ENCODE results near the gene GLRA1. TPM values are rescaled to one million over a fixed set of nuclear protein-coding genes. Genes with fewer than 3 reads are reported as not detected.
"Not testable (repeated sequence)": the region's sequence is repeated elsewhere in the genome, so short reads cannot be mapped to it uniquely, and the experiment has no call there.

GLRA1 gene
- polyA plus RNA-seq, 1 experiment, result not detected

DNA sequence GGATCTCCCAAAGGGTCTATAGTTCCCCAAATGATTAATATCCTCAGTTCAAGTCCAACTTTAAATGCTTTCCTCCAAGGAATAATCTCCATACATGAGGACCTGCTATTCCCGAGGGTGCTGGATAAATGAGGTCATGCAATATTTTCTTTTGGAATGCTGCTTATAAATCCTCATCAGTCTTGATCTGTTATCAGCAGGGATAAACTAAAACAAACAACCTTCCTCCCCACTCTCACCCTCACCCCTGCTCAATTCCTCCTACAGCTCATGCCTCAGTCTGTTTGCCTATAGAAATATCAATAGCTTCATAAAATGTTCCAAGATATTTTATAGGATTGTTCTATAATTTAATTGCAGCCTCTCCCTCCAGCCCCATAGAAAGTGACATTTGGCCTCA is 61.1 kb downstream of the GLRA1 start:
- Histone ChIP-seq H3K4me3 (ENCODE audit: low read depth, low read length) (no peak overlapping the region), H3K27me3 (ENCODE audit: control insufficient read depth, insufficient read depth, low read length) (no peaks in the 10 kb centered on the region), H3K27ac (ENCODE audit: low read depth, low read length) (no peak overlapping the region), H3K9me3 (ENCODE audit: control insufficient read depth, insufficient read depth, low read length) (no peaks in the 10 kb centered on the region)
- ChIA-PET CTCF (no interaction called here), POLR2A (no interaction called here)
- DNase-seq (ENCODE audit: low read depth, low spot score), result no peak
- TF ChIP-seq, protein P1, sequence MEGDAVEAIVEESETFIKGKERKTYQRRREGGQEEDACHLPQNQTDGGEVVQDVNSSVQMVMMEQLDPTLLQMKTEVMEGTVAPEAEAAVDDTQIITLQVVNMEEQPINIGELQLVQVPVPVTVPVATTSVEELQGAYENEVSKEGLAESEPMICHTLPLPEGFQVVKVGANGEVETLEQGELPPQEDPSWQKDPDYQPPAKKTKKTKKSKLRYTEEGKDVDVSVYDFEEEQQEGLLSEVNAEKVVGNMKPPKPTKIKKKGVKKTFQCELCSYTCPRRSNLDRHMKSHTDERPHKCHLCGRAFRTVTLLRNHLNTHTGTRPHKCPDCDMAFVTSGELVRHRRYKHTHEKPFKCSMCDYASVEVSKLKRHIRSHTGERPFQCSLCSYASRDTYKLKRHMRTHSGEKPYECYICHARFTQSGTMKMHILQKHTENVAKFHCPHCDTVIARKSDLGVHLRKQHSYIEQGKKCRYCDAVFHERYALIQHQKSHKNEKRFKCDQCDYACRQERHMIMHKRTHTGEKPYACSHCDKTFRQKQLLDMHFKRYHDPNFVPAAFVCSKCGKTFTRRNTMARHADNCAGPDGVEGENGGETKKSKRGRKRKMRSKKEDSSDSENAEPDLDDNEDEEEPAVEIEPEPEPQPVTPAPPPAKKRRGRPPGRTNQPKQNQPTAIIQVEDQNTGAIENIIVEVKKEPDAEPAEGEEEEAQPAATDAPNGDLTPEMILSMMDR (IDR thresholded peaks at IDR 0.05; ENCODE audit: low read depth, low read length), result no peak

DNA sequence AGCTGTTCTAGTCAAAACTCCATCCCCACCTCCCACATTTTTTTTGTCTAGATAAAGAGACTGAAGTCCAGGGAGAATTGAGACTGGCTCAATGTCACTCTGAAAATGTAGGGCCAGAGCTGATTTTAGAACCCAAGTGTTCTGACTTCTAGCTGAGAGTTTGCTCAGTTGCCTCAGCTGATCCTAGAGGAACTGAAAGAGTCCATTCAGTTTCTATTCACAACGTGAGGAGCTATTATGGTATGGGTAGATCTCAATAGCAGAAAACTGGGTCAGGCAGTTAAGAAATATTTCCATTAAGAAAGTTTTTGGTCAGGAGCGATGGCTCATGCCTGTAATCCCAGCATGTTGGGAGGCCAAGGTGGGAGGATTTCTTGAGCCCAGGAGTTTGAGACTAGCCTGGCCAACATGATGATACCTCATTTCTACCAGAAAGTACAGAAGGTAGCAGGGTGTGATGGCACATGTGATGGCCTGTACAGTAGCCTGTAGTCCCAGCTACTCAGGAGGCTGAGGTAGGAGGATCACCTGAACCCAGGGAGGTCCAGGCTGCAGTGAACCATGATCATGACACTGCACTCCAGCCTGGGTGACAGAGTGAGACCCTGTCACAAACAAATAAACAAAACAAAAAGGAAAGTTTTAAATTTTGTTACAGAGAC is 61.7 kb downstream of the GLRA1 start:
- Histone ChIP-seq H3K27ac (ENCODE audit: low read depth, low read length) (no peak overlapping the region), H3K27me3 (ENCODE audit: control insufficient read depth, insufficient read depth, low read length) (no peaks in the 10 kb centered on the region), H3K4me3 (ENCODE audit: low read depth, low read length) (no peak overlapping the region), H3K9me3 (ENCODE audit: control insufficient read depth, insufficient read depth, low read length) (no peaks in the 10 kb centered on the region)
- ChIA-PET CTCF (no interaction called here), POLR2A (no interaction called here)
- no peak for DNase-seq (ENCODE audit: low read depth, low spot score)
- TF ChIP-seq, protein P1 (IDR thresholded peaks at IDR 0.05; ENCODE audit: low read depth, low read length), result no peak

DNA sequence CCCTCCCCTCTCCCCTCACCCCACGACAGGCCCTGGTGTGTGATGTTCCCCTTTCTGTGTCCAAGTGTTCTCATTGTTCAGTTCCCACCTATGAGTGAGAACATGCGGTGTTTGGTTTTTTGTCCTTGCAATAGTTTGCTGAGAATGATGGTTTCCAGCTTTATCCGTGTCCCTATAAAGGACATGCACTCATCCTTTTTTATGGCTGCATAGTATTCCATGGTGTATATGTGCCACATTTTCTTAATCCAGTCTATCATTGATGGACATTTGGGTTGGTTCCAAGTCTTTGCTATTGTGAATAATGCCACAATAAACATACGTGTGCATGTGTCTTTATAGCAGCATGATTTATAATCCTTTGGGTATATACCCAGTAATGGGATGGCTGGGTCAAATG is 63.8 kb downstream of the GLRA1 start:
- CTCF ChIA-PET; H3K4me3 ChIP-seq (ENCODE audit: low read depth, low read length); POLR2A ChIA-PET; H3K27ac ChIP-seq (ENCODE audit: low read depth, low read length); DNase-seq (ENCODE audit: low read depth, low spot score); H3K27me3 ChIP-seq (ENCODE audit: control insufficient read depth, insufficient read depth, low read length); H3K9me3 ChIP-seq (ENCODE audit: control insufficient read depth, insufficient read depth, low read length): not testable (repeated sequence)

DNA sequence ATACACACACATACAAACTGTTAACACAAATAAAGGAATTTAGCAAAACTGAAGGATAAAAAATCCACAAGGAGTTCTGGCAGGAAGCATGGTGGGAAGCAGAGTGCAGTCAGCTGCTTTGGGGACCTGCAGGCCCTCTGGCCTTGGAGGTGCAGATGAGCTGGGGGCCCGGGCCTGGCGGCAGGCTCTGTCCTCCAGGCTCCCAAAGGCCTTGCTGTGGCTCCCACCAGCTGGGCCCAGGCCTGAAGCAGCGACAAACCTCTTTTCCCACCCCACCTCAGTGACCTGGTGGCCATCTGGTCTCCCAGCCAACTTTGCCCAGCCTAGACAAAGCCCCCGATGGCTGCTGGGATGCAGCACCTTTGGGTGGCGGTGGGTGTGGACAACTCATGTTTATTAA is 67.8 kb downstream of the GLRA1 start:
- TF ChIP-seq, protein P1 (IDR thresholded peaks at IDR 0.05; ENCODE audit: low read depth, low read length), result no peak
- Histone ChIP-seq H3K4me3 (ENCODE audit: low read depth, low read length) (no peak overlapping the region), H3K27me3 (ENCODE audit: control insufficient read depth, insufficient read depth, low read length) (no peaks in the 10 kb centered on the region), H3K27ac (ENCODE audit: low read depth, low read length) (no peak overlapping the region), H3K9me3 (ENCODE audit: control insufficient read depth, insufficient read depth, low read length) (no peaks in the 10 kb centered on the region)
- no peak for DNase-seq (ENCODE audit: low read depth, low spot score)
- POLR2A ChIA-PET, result no interaction called here
- CTCF ChIA-PET, result no interaction called here

DNA sequence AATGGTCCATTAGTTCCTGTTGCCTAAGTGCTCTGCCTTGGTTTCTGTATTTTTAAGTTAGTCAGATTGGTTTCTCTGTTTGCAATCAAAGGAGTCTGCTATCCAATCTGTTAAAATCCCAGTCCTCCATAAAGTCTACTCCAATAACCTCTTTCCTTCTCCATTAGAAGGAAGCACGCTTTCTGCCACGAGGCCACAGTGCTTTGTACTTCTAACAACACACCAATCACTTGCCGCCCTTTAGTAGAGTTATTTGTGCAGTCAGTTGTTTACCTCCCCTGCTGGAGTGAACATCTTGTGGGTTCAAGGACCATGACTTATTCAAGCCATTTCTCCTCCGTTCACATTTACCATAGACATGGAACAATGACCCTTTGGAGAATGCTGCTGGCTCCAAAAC is 69.0 kb downstream of the GLRA1 start:
- H3K4me3 ChIP-seq (ENCODE audit: low read depth, low read length), result no peak overlapping the region
- ChIA-PET POLR2A (no interaction called here), CTCF (no interaction called here)
- H3K9me3 ChIP-seq (ENCODE audit: control insufficient read depth, insufficient read depth, low read length), result no peaks in the 10 kb centered on the region
- no peak overlapping the region for H3K27ac ChIP-seq (ENCODE audit: low read depth, low read length)
- no peak for DNase-seq (ENCODE audit: low read depth, low spot score)
- TF ChIP-seq, protein P1 (IDR thresholded peaks at IDR 0.05; ENCODE audit: low read depth, low read length), result no peak
- H3K27me3 ChIP-seq (ENCODE audit: control insufficient read depth, insufficient read depth, low read length), result no peaks in the 10 kb centered on the region

DNA sequence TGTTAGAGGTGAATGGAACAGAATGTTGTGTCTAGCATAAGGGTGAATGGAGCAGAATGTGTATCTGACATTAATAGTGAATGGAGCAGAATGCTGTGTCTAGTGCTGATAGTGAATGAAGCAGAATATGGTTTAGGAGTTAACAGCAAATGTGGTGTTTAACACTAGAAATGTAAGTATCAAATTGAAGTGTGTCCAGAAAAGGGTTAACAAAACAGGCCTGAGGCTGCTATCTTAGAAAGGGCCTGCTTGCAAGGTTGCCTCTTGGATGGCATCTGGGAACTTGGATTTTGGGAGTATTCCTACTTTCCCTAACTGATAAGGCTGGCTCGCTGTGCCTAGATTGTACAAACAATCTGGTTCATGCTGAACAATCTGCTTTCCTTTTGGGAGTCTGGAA is 76.8 kb downstream of the GLRA1 start:
- no peaks in the 10 kb centered on the region for H3K27me3 ChIP-seq (ENCODE audit: control insufficient read depth, insufficient read depth, low read length)
- H3K9me3 ChIP-seq (ENCODE audit: control insufficient read depth, insufficient read depth, low read length), result no peaks in the 10 kb centered on the region
- TF ChIP-seq, protein P1 (IDR thresholded peaks at IDR 0.05; ENCODE audit: low read depth, low read length), result no peak
- H3K4me3 ChIP-seq (ENCODE audit: low read depth, low read length), result no peak overlapping the region
- no peak for DNase-seq (ENCODE audit: low read depth, low spot score)
- H3K27ac ChIP-seq (ENCODE audit: low read depth, low read length), result no peak overlapping the region
- CTCF ChIA-PET, result no interaction called here
- POLR2A ChIA-PET, result no interaction called here
